CD4-positive, CD25-positive, alpha-beta regulatory T cell (primary cell): Measurements from ENCODE around the gene SETD6. TPM values are rescaled to one million over a fixed set of nuclear protein-coding genes. Genes with fewer than 3 reads are reported as not detected.

Source experiments
- ATAC-seq, 2 donors: fragments of 150-1000 bp; cut with Tn5 transposase; one replicate each; pipeline ENCODE4 v1.10.0; 2021; ENCODE audit warnings: low read depth in 2 of 2, moderate number of reproducible peaks in 2 of 2, moderate library complexity in 1 of 2
- DNase-seq, 3 donors: peaks; one replicate each; pipeline versions ENCODE4 v3.0.0 to v3.0.0-alpha.2; 2012 to 2022; ENCODE audit warnings: mixed read lengths in 1 of 3
- H3K27ac ChIP-seq: one replicate; pipeline ENCODE4 v1.7.0; 2013; ENCODE audit warnings: mild to moderate bottlenecking, low read length; ENCODE audit not compliant: insufficient read depth, poor library complexity, severe bottlenecking
- H3K27me3 ChIP-seq: one replicate; pipeline ENCODE4 v1.7.0; 2013; ENCODE audit warnings: low read length; ENCODE audit not compliant: control insufficient read depth, insufficient read depth
- H3K36me3 ChIP-seq: one replicate; pipeline ENCODE4 v1.7.0; 2013; ENCODE audit warnings: mild to moderate bottlenecking, low read length, moderate library complexity; ENCODE audit not compliant: control insufficient read depth, insufficient read depth
- H3K4me1 ChIP-seq: 2 replicates; pipeline ENCODE4 v1.7.0; 2013; ENCODE audit warnings: mild to moderate bottlenecking, low read length; ENCODE audit not compliant: insufficient read depth, control insufficient read depth, poor library complexity, severe bottlenecking
- H3K4me3 ChIP-seq: one replicate; pipeline ENCODE4 v1.7.0; 2013; ENCODE audit warnings: low read depth, mild to moderate bottlenecking, low read length, moderate library complexity
- H3K9me3 ChIP-seq, 2 experiments: 1 replicate in 1 of 2; 2 replicates in 1 of 2; pipeline ENCODE4 v1.7.0; 2013; ENCODE audit warnings: low read length in 2 of 2, mild to moderate bottlenecking in 1 of 2, moderate library complexity in 1 of 2; ENCODE audit not compliant: control insufficient read depth in 2 of 2
- H3K27ac Mint-ChIP-seq, 3 donors: one replicate each; pipeline ENCODE4 v1.8.0; 2020 to 2022; ENCODE audit warnings: mild to moderate bottlenecking in 3 of 3, mixed read lengths in 3 of 3, moderate library complexity in 2 of 3
- H3K27me3 Mint-ChIP-seq: one replicate; pipeline ENCODE4 v1.8.0; 2022; ENCODE audit warnings: mild to moderate bottlenecking, mixed read lengths
- H3K36me3 Mint-ChIP-seq: one replicate; pipeline ENCODE4 v1.8.0; 2020; ENCODE audit warnings: mixed read lengths
- H3K4me1 Mint-ChIP-seq, 4 donors: one replicate each; pipeline ENCODE4 v1.8.0; 2020 to 2022; ENCODE audit warnings: mixed read lengths in 4 of 4, mild to moderate bottlenecking in 1 of 4
- H3K4me3 Mint-ChIP-seq, 4 donors: one replicate each; pipeline ENCODE4 v1.8.0; 2020 to 2022; ENCODE audit warnings: mild to moderate bottlenecking in 4 of 4, mixed read lengths in 4 of 4, moderate library complexity in 3 of 4
- H3K9me3 Mint-ChIP-seq, 7 donors: one replicate each; pipeline ENCODE4 v1.8.0; 2020 to 2022; ENCODE audit warnings: mixed read lengths in 7 of 7, mild to moderate bottlenecking in 3 of 7, moderate library complexity in 2 of 7
- polyA plus RNA-seq, 4 donors: library from polyadenylated mRNA; unstranded; fragments of 300-500 nt; fragmentation: Illumina TruSeq; gene quantifications; one replicate each; pipeline ENCODE4 v1.2.3, GENCODE V29; 2021
- total RNA-seq: library from RNA; stranded (reverse); gene quantifications from one replicate; pipeline ENCODE4 v1.2.3, GENCODE V29; 2022

SETD6 gene
- total and polyA plus RNA-seq, 5 donors from 2014 or later, result 6.3 to 17.5 (median 9.4) TPM

DNA sequence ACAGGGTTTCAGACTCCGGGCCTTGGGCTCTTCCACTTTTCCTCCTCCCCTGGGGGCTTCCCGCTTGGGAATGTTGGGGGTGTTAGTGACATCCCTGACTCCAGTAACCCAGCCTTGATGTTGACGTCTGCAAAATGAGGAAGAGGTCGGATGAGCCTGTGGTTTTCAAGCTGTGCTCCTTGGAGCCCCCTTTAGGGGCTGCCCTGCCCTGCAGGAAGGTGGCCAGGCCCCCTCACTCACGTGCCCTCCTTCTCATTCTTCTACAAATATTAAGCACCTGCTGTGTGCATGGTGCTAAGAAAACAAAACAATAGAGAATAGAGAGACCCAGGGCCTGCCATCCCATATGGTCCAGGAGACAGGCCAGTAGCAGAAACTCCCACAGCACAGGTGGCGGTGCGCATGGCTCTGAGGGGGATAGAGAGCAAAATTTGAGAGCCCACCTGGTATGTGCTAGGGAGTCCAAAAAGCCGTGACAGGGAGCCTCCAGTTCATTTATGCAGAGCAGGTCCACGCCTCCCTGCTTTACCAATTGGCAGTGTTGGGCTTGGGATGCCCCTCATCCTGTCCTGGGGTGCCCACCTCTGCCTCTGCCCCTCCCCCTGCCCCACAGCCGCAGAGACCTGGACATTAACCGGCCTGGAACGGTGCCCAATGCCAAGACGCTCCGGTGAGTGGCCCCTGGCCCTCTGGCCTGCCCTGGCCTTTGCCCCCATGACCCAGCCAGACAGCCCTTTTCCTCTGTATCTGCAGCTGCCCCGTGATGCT, 7.9 kb upstream of the SETD6 start:
- Histone ChIP-seq H3K27ac (no peak overlapping the region), H3K27me3 (no peaks in the 10 kb centered on the region), H3K9me3 (no peaks in the 10 kb centered on the region), H3K4me1 (no peaks in the 10 kb centered on the region), H3K4me3 (no peak overlapping the region), H3K36me3 (no peaks in the 10 kb centered on the region)
- DNase-seq (no peak), ATAC-seq (no peak)
- H3K9me3 Mint-ChIP-seq, result no peaks in the 10 kb centered on the region
- no peak overlapping the region for H3K27ac Mint-ChIP-seq
- H3K4me3 Mint-ChIP-seq, result no peak overlapping the region
- peaks cover 4% of the 10 kb centered on the region for H3K27me3 Mint-ChIP-seq
- H3K36me3 Mint-ChIP-seq, result no peaks in the 10 kb centered on the region
- H3K4me1 Mint-ChIP-seq, result peaks cover 0 to 9% (median 3%) of the 10 kb centered on the region in 4 donors

GRCh38 chr16:58507963-58508670, 7.2 kb upstream of the SETD6 start:
- Mint-ChIP-seq H3K36me3 (no peaks in the 10 kb centered on the region), H3K27ac (no peak overlapping the region), H3K27me3 (peaks cover 4% of the 10 kb centered on the region), H3K9me3 (no peaks in the 10 kb centered on the region), H3K4me3 (no peak overlapping the region), H3K4me1 (peaks cover 0 to 9% (median 4%) of the 10 kb centered on the region in 4 donors)
- DNase-seq, result no peak
- Histone ChIP-seq H3K27ac (no peak overlapping the region), H3K4me3 (no peak overlapping the region), H3K9me3 (no peaks in the 10 kb centered on the region), H3K36me3 (no peaks in the 10 kb centered on the region), H3K27me3 (no peaks in the 10 kb centered on the region), H3K4me1 (no peaks in the 10 kb centered on the region)
- no peak for ATAC-seq

GRCh38 chr16:58508671-58509251, 6.6 kb upstream of the SETD6 start:
- Histone ChIP-seq H3K9me3 (no peaks in the 10 kb centered on the region), H3K4me3 (no peak overlapping the region), H3K27me3 (no peaks in the 10 kb centered on the region), H3K27ac (no peak overlapping the region), H3K36me3 (no peaks in the 10 kb centered on the region), H3K4me1 (no peaks in the 10 kb centered on the region)
- Mint-ChIP-seq H3K36me3 (no peaks in the 10 kb centered on the region), H3K9me3 (no peaks in the 10 kb centered on the region), H3K4me3 (no peak overlapping the region), H3K27ac (no peak overlapping the region), H3K4me1 (peaks cover 0 to 11% (median 6%) of the 10 kb centered on the region in 4 donors), H3K27me3 (peaks cover 4% of the 10 kb centered on the region)
- no peak for DNase-seq
- ATAC-seq, result no peak

DNA sequence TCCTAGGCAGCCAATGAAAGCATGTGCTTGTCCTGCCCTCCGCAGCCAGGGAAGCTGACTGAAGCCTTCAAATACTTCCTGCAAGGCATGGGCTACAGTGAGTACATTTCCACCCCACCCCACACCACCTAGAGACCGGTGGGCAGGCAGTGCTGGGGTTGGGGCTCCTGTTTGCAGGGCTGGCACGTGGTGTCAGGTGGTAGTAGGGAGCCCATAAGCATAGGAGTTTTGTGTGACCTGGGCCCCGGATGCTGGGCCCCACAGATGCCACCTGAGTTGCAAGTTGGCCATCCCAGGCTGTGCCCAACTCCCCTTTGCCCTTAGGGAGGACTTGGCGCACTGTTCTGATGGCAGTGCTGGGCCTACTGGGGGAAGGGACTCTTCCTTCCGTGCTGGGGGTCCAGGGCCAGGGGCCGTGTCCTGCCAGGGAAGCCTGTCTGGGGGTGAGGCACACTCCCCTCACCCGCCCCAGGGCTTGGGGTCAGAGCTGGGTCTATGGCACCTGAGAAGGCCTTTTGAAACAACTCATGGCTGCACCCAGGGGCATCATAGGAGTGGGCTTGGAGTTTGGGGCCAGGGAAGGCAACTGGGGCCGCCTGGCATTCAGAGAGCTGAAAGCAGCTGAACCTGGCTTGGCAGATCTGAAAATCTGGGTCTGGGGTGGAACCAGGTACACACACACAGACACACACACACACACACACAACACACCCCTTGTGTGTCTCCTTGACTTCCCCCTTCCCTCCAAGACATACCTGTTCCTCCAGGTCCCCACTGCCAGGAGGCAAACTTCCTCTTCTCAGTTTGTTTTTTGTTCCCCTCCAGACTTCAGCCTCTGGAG, 5.8 kb upstream of the SETD6 start:
- H3K4me3 ChIP-seq, result no peak overlapping the region
- Mint-ChIP-seq H3K36me3 (no peaks in the 10 kb centered on the region), H3K27me3 (peaks cover 4% of the 10 kb centered on the region), H3K9me3 (no peaks in the 10 kb centered on the region), H3K4me3 (peak overlapping the region in 1 of 4 donors; percentile 38), H3K4me1 (peaks cover 0 to 11% (median 8%) of the 10 kb centered on the region in 4 donors), H3K27ac (no peak overlapping the region)
- ATAC-seq (no peak), DNase-seq (no peak)
- H3K27me3 ChIP-seq, result no peaks in the 10 kb centered on the region
- H3K9me3 ChIP-seq, result no peaks in the 10 kb centered on the region
- H3K36me3 ChIP-seq, result no peaks in the 10 kb centered on the region
- H3K4me1 ChIP-seq, result no peaks in the 10 kb centered on the region
- no peak overlapping the region for H3K27ac ChIP-seq

DNA sequence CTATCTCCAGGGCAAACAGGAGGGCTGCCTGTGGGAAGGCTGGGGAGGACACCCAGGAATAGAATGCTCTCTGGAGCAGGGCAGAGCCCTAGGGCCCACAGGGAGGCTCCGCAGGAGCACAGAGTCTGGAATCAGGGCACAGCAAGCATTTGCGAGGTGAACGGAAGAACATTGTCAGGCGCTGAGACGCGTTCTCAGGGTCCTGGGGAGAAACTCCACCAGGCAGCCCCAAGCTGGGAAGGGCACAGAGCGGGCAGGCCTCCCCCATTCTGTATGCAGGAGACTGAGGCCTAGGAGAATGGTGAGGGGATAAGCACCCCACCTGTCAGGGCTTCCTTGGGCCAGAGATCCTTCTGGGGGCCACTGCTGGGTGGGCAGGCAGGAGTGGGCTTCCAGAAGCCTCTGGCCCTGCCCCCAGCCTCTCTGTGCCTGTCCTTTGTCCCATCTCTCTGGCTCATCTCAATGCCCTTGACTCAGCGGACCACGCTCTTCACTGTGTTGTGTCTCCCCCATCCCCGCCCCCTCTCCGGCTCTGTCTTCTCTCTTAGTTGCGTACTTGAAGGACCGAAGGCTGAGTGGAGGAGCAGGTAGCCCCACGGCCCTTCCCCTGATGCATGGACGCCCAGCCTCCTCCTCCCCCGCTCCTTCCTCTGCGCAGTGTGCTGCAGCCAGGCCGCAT, 5.1 kb upstream of the SETD6 start:
- no peak for DNase-seq
- Histone ChIP-seq H3K4me3 (no peak overlapping the region), H3K4me1 (peaks cover 6% of the 10 kb centered on the region), H3K36me3 (no peaks in the 10 kb centered on the region), H3K27me3 (no peaks in the 10 kb centered on the region), H3K9me3 (no peaks in the 10 kb centered on the region), H3K27ac (no peak overlapping the region)
- Mint-ChIP-seq H3K9me3 (no peaks in the 10 kb centered on the region), H3K4me1 (peaks cover 4 to 18% (median 14%) of the 10 kb centered on the region in 4 donors), H3K4me3 (no peak overlapping the region), H3K27me3 (no peaks in the 10 kb centered on the region), H3K27ac (no peak overlapping the region), H3K36me3 (no peaks in the 10 kb centered on the region)
- ATAC-seq, result no peak

- H3K4me3 ChIP-seq, result no peak overlapping the region
- H3K27me3 Mint-ChIP-seq, result no peaks in the 10 kb centered on the region
- no peaks in the 10 kb centered on the region for H3K36me3 ChIP-seq
- ATAC-seq (no peak), DNase-seq (no peak)
- H3K9me3 ChIP-seq, result no peaks in the 10 kb centered on the region
- H3K36me3 Mint-ChIP-seq, result no peaks in the 10 kb centered on the region
- peaks cover 6% of the 10 kb centered on the region for H3K4me1 ChIP-seq
- H3K27ac ChIP-seq, result no peak overlapping the region
- H3K27ac Mint-ChIP-seq, result no peak overlapping the region
- H3K9me3 Mint-ChIP-seq, result no peaks in the 10 kb centered on the region
- H3K4me1 Mint-ChIP-seq, result peaks cover 4 to 18% (median 14%) of the 10 kb centered on the region in 4 donors
- no peaks in the 10 kb centered on the region for H3K27me3 ChIP-seq
- H3K4me3 Mint-ChIP-seq, result no peak overlapping the region
Measured at GRCh38 chr16:58510776-58511628, 4.3 kb upstream of the SETD6 start.
